Erythroblast (primary cell): Measurements from ENCODE around the gene PIK3R2.

Experiments used
- GATA1 ChIP-seq: IDR thresholded peaks from 2 replicates; pipeline ENCODE4 v1.6.1; 2011; ENCODE audit warnings: low read depth, mild to moderate bottlenecking, control low read depth, low read length, moderate library complexity
- POLR2A ChIP-seq: IDR thresholded peaks from 2 replicates; pipeline ENCODE4 v1.6.1; 2011; ENCODE audit warnings: mild to moderate bottlenecking, low read length

- TF ChIP-seq POLR2A: no peak
- no peak for TF ChIP-seq GATA1
Observed at GRCh38 chr19:18155095-18156087, 2.4 kb downstream of the PIK3R2 start.
